ENCODE measurements around the gene E2F4. TPM values are rescaled to one million over a fixed set of nuclear protein-coding genes. Genes with fewer than 3 reads are reported as not detected.

E2F4 gene
- total RNA-seq, 1 donor from 2014 or later: 78.1 TPM

DNA sequence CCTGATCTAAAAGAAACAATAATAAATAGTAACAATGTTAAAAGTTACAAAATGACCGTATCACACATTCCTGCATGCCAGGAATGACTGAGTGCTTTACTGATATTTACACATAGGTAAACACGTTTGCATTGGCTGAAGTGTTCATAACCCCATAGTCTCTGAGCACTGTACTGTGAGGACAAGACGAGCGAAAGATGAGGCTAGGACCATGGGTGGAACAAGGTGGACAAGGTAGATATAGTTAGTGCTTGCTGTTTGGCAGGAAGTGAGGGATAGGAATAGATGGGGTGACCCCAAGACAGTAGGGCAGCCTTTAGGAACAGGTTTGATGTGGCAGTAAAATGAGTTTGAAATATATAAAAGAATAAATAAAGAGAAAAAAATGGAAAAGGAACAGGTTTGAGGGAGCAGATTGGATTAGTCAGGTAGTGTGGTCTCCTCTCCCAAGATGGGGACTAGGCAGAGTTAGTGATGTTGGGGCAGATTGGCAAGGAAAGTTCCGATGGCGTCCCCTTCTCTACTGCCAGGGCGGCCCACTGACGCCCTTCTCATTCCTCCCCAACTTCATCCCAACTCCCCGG lies 452 bp upstream of the E2F4 start:
- H3K27me3 ChIP-seq: no peaks in the 10 kb centered on the region
- no peak for DNase-seq (ENCODE audit: extremely low spot score in 2 of 2)
- intact Hi-C loops (cut with DNase I): loop anchor here (5.0 kb wide), 1 partner anchor 174 kb away; no protein-coding TSS in a partner anchor
- H3K4me1 ChIP-seq: peaks cover 28% of the 10 kb centered on the region
- no peak for TF ChIP-seq CTCF (IDR thresholded peaks at IDR 0.05)
- no peak for TF ChIP-seq POLR2AphosphoS5 (IDR thresholded peaks at IDR 0.05; ENCODE audit: insufficient read depth in 1 of 2, low read depth in 1 of 2)
- TF ChIP-seq POLR2A (IDR thresholded peaks at IDR 0.05): no peak
- peak overlapping the region in 1 of 2 donors; percentile 93 for H3K4me3 ChIP-seq
- H3K36me3 ChIP-seq: peaks cover 3 to 25% of the 10 kb centered on the region in 2 donors
- H3K9me3 ChIP-seq: no peaks in the 10 kb centered on the region
- peak overlapping the region; percentile 75 for H3K27ac ChIP-seq

DNA sequence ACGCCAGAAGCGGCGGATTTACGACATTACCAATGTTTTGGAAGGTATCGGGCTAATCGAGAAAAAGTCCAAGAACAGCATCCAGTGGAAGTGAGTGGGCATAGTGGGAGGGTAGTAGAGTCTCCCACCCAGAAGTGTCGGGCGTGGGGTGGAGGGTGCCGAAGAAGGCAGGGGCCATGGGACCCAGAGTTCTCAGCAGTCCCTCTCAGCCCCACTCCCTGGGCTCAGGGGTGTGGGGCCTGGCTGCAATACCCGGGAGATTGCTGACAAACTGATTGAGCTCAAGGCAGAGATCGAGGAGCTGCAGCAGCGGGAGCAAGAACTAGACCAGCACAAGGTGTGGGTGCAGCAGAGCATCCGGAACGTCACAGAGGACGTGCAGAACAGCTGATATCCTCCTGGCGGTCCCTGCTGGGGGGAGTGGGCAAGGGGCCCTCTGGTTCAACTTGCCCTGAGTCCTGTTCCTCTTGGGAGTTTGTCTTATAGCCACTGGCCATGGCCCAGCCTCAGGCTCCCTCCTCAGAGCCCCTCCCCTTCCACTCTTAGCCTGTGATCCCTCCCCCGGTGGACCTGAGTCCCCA lies 916 bp downstream of the E2F4 start:
- peak overlapping the region; percentile 75 for H3K27ac ChIP-seq
- H3K9me3 ChIP-seq: no peaks in the 10 kb centered on the region
- intact Hi-C loops (cut with DNase I): loop anchor here (5.0 kb wide), 1 partner anchor 176 kb away; no protein-coding TSS in a partner anchor
- H3K27me3 ChIP-seq: no peaks in the 10 kb centered on the region
- no peak for TF ChIP-seq POLR2A (IDR thresholded peaks at IDR 0.05)
- no peak for TF ChIP-seq CTCF (IDR thresholded peaks at IDR 0.05)
- TF ChIP-seq POLR2AphosphoS5 (IDR thresholded peaks at IDR 0.05; ENCODE audit: insufficient read depth in 1 of 2, low read depth in 1 of 2): no peak
- no peak for DNase-seq (ENCODE audit: extremely low spot score in 2 of 2)
- H3K36me3 ChIP-seq: peaks cover 7 to 38% of the 10 kb centered on the region in 2 donors
- peak overlapping the region; percentile 88 to 93 for H3K4me3 ChIP-seq
- H3K4me1 ChIP-seq: peaks cover 28% of the 10 kb centered on the region

GRCh38 chr16:67193536-67193935 lies 1.6 kb downstream of the E2F4 start:
- no peak for DNase-seq (ENCODE audit: extremely low spot score in 2 of 2)
- intact Hi-C loops (cut with DNase I): loop anchor here (5.0 kb wide), 1 partner anchor 176 kb away; no protein-coding TSS in a partner anchor
- H3K27me3 ChIP-seq: no peaks in the 10 kb centered on the region
- H3K36me3 ChIP-seq: peaks cover 7 to 43% of the 10 kb centered on the region in 2 donors
- peaks cover 33% of the 10 kb centered on the region for H3K4me1 ChIP-seq
- peak overlapping the region; percentile 13 for H3K27ac ChIP-seq
- TF ChIP-seq CTCF (IDR thresholded peaks at IDR 0.05) (no peak), POLR2A (IDR thresholded peaks at IDR 0.05) (no peak), POLR2AphosphoS5 (IDR thresholded peaks at IDR 0.05; ENCODE audit: insufficient read depth in 1 of 2, low read depth in 1 of 2) (no peak)
- peak overlapping the region; percentile 88 to 93 for H3K4me3 ChIP-seq
- no peaks in the 10 kb centered on the region for H3K9me3 ChIP-seq

- TF ChIP-seq CTCF (IDR thresholded peaks at IDR 0.05): no peak
- no peak for TF ChIP-seq POLR2A (IDR thresholded peaks at IDR 0.05)
- Histone ChIP-seq H3K36me3 (peaks cover 7 to 43% of the 10 kb centered on the region in 2 donors), H3K27me3 (no peaks in the 10 kb centered on the region), H3K9me3 (no peaks in the 10 kb centered on the region), H3K4me3 (no peak overlapping the region), H3K4me1 (peaks cover 40% of the 10 kb centered on the region), H3K27ac (no peak overlapping the region)
- no peak for DNase-seq (ENCODE audit: extremely low spot score in 2 of 2)
- intact Hi-C loops (cut with DNase I): loop anchor here (5.0 kb wide), 1 partner anchor 177 kb away; no protein-coding TSS in a partner anchor
These were observed 2.3 kb downstream of the E2F4 start for GRCh38 chr16:67194260-67194659.

DNA sequence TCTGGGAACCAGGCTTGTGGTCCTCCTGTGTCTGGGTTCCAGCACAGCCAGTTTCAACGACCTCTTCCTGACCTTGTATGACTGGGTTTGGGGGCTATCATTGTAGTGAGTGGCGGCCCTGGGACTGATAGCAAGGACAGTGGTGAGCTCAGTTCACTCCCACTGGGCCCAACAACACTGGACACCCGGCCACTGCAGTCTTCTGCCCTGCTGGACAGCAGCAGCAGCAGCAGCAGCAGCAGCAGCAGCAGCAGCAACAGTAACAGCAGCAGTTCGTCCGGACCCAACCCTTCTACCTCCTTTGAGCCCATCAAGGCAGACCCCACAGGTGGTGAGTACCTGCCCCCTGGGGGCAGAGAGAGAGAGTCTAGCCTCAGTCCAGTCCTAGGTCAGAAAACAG lies 3.7 kb downstream of the E2F4 start:
- TF ChIP-seq CTCF (IDR thresholded peaks at IDR 0.05) (no peak), POLR2A (IDR thresholded peaks at IDR 0.05) (no peak), POLR2AphosphoS5 (IDR thresholded peaks at IDR 0.05; ENCODE audit: insufficient read depth in 1 of 2, low read depth in 1 of 2) (no peak)
- Histone ChIP-seq H3K9me3 (no peaks in the 10 kb centered on the region), H3K36me3 (peaks cover 7 to 44% of the 10 kb centered on the region in 2 donors), H3K27me3 (no peaks in the 10 kb centered on the region), H3K4me1 (peaks cover 41% of the 10 kb centered on the region), H3K27ac (no peak overlapping the region), H3K4me3 (no peak overlapping the region)
- no peak for DNase-seq (ENCODE audit: extremely low spot score in 2 of 2)
- intact Hi-C loops (cut with DNase I): loop anchor here (5.0 kb wide), 1 partner anchor 878 kb away; no protein-coding TSS in a partner anchor
